ENCODE measurements around the gene ADCY1.

Gene ADCY1

DNA sequence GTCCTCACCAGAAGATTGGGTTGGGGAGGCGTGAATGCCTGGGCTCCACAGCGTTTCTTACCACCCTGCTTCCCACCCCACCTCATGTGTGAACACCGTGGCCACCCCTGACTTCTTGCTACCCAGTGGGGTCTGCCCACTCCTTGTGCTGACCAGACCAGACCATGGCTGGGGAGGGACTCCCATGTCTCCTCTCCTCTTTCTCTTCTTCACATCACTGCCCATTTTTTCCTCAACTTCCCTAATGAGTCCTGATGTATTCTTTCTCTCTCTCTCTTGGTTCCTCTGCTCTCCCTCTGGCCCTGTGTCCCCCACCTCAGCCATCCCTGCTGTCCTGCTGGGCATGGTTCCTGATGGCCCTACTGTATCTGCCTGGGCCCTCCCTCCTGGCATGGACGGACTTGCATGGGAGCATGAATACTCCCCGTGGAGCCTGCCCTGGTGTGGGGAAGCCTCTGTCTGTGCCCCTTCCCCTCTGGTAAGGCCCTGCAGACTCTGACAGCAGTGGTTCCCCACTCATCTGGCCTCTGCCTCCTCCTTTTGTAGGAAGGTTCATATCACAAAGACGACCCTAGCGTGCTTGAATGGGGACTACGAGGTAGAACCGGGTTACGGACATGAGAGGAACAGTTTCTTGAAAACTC, 85.5 kb downstream of the ADCY1 start:
- Histone ChIP-seq H3K18ac (ENCODE audit: low read length) (no peak overlapping the region), H3K27ac (ENCODE audit: low read depth, low read length) (no peak overlapping the region), H2BK15ac (replicated peaks; ENCODE audit: low read depth) (no peak overlapping the region), H2AK5ac (ENCODE audit: low read length) (no peak overlapping the region), H3K36me3 (ENCODE audit: control insufficient read depth, insufficient read depth, low read length) (no peaks in the 10 kb centered on the region), H3K4me1 (ENCODE audit: control insufficient read depth, low read depth, low read length) (no peaks in the 10 kb centered on the region), H3K4me2 (ENCODE audit: low read length) (no peak overlapping the region), H4K8ac (ENCODE audit: low read depth, low read length) (no peak overlapping the region), H3K4me3 (ENCODE audit: low read length) (no peak overlapping the region), H3K23ac (ENCODE audit: low read length) (no peak overlapping the region), H2BK120ac (ENCODE audit: low read depth, low read length) (no peak overlapping the region), H3K79me2 (ENCODE audit: control insufficient read depth, insufficient read depth, low read length) (no peaks in the 10 kb centered on the region), H3K56ac (ENCODE audit: low read length) (no peak overlapping the region), H2BK5ac (ENCODE audit: low read length) (no peak overlapping the region), H3K4ac (ENCODE audit: low read depth, low read length) (no peak overlapping the region), H3K9ac (ENCODE audit: low read length) (no peak overlapping the region), H3K27me3 (ENCODE audit: insufficient read depth, low read length, poor library complexity) (no peaks in the 10 kb centered on the region), H4K5ac (ENCODE audit: low read length) (no peak overlapping the region), H3K79me1 (ENCODE audit: low read length) (no peaks in the 10 kb centered on the region)
- WGBS (ENCODE audit: extremely low coverage, insufficient coverage, low lambda C conversion rate): no CpG with 5 or more reads among the region's 10 CpGs
- DNase-seq: no peak

DNA sequence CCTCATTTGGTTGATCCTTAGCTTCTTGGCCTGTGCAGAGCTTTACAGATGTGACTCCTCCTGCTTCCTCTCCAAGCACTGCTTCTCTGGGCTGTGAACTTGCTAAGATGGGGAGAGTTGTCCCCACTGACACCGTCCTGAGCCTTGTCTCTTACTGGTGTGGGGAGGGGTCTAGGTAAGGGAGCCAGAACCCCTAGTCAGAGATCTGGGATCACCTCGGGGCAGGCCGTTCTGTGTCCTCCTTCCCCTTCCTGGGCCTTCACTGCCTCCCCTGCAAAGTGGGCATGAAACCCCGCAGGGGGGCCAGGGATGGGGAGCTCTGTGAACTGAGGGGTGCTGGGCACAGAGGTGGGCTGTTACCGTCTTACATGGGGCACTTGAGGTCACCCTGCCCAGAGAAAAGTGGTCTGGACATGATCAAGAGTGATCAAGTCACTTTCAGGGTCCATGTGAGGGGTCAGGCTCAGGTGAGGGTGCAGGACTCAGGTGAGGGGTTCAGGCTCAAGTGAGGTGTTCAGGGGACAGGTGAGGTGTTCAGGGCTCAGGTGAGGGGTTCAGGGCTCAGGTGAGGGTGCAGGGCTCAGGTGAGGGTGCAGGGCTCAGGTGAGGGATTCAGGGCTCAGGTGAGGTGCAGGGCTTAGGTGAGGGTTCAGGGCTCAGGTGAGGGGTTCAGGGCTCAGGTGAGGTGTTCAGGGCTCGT, 86.2 kb downstream of the ADCY1 start:
- no peaks in the 10 kb centered on the region for H3K36me3 ChIP-seq (ENCODE audit: control insufficient read depth, insufficient read depth, low read length)
- no peak overlapping the region for H4K8ac ChIP-seq (ENCODE audit: low read depth, low read length)
- no peak overlapping the region for H2BK5ac ChIP-seq (ENCODE audit: low read length)
- no peak overlapping the region for H2AK5ac ChIP-seq (ENCODE audit: low read length)
- H3K23ac ChIP-seq (ENCODE audit: low read length): no peak overlapping the region
- no peak overlapping the region for H3K4me3 ChIP-seq (ENCODE audit: low read length)
- no peak overlapping the region for H4K5ac ChIP-seq (ENCODE audit: low read length)
- no peaks in the 10 kb centered on the region for H3K27me3 ChIP-seq (ENCODE audit: insufficient read depth, low read length, poor library complexity)
- no peak overlapping the region for H3K4ac ChIP-seq (ENCODE audit: low read depth, low read length)
- no peak overlapping the region for H3K18ac ChIP-seq (ENCODE audit: low read length)
- H3K4me2 ChIP-seq (ENCODE audit: low read length): no peak overlapping the region
- no peak overlapping the region for H3K56ac ChIP-seq (ENCODE audit: low read length)
- no peak overlapping the region for H3K27ac ChIP-seq (ENCODE audit: low read depth, low read length)
- no peak overlapping the region for H2BK15ac ChIP-seq (replicated peaks; ENCODE audit: low read depth)
- no peak overlapping the region for H2BK120ac ChIP-seq (ENCODE audit: low read depth, low read length)
- H3K79me2 ChIP-seq (ENCODE audit: control insufficient read depth, insufficient read depth, low read length): no peaks in the 10 kb centered on the region
- no CpG with 5 or more reads among the region's 6 CpGs for WGBS (ENCODE audit: extremely low coverage, insufficient coverage, low lambda C conversion rate)
- H3K9ac ChIP-seq (ENCODE audit: low read length): no peak overlapping the region
- H3K79me1 ChIP-seq (ENCODE audit: low read length): no peaks in the 10 kb centered on the region
- no peak for DNase-seq
- no peaks in the 10 kb centered on the region for H3K4me1 ChIP-seq (ENCODE audit: control insufficient read depth, low read depth, low read length)

- H3K27me3 ChIP-seq (ENCODE audit: insufficient read depth, low read length, poor library complexity): no peaks in the 10 kb centered on the region
- H2AK5ac ChIP-seq (ENCODE audit: low read length): no peak overlapping the region
- no peak overlapping the region for H4K5ac ChIP-seq (ENCODE audit: low read length)
- H3K9ac ChIP-seq (ENCODE audit: low read length): no peak overlapping the region
- H2BK5ac ChIP-seq (ENCODE audit: low read length): no peak overlapping the region
- no CpG with 5 or more reads among the region's 1 CpG for WGBS (ENCODE audit: extremely low coverage, insufficient coverage, low lambda C conversion rate)
- no peaks in the 10 kb centered on the region for H3K4me1 ChIP-seq (ENCODE audit: control insufficient read depth, low read depth, low read length)
- no peak for DNase-seq
- H3K4me3 ChIP-seq (ENCODE audit: low read length): no peak overlapping the region
- H3K4me2 ChIP-seq (ENCODE audit: low read length): no peak overlapping the region
- H3K79me1 ChIP-seq (ENCODE audit: low read length): no peaks in the 10 kb centered on the region
- H3K4ac ChIP-seq (ENCODE audit: low read depth, low read length): no peak overlapping the region
- H3K56ac ChIP-seq (ENCODE audit: low read length): no peak overlapping the region
- H3K27ac ChIP-seq (ENCODE audit: low read depth, low read length): no peak overlapping the region
- no peak overlapping the region for H3K23ac ChIP-seq (ENCODE audit: low read length)
- H3K79me2 ChIP-seq (ENCODE audit: control insufficient read depth, insufficient read depth, low read length): no peaks in the 10 kb centered on the region
- no peak overlapping the region for H2BK120ac ChIP-seq (ENCODE audit: low read depth, low read length)
- no peak overlapping the region for H4K8ac ChIP-seq (ENCODE audit: low read depth, low read length)
- no peak overlapping the region for H2BK15ac ChIP-seq (replicated peaks; ENCODE audit: low read depth)
- no peak overlapping the region for H3K18ac ChIP-seq (ENCODE audit: low read length)
- H3K36me3 ChIP-seq (ENCODE audit: control insufficient read depth, insufficient read depth, low read length): no peaks in the 10 kb centered on the region
These were observed 86.7 kb downstream of the ADCY1 start for GRCh38 chr7:45660901-45661211.

DNA sequence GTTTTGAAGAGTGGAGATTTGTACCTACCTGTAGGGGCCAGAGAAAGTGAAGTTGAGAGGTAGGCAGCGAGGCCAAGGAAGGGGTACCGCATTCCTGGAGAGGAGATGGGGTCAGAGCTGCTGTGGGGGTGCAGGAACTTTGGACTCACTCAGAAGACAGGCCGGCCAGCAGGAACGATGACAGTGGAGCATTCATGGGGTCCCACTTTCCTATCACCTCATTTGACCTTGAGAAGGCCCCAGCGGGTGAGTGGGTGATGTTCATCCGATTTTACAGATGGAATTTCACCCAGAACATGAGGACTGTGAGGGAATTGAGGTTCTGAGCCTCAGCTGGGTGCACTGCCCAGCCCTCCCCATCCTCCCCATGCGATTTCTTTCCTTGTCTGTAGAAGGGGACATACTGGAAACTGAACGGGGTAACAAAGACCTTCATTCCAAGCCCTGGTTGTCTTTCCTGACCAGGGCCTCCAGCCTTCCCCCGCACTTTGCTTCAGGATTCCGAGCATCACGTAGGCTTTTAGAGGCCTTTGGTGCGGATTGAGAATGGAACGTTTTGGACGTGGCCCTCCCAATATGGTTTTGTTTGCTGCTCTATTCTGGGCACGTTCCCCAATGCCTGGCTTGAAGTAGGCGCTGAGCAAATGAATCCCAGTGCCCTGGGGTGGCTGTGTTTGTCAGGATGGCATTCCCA, 87.3 kb downstream of the ADCY1 start:
- WGBS (ENCODE audit: extremely low coverage, insufficient coverage, low lambda C conversion rate): no CpG with 5 or more reads among the region's 16 CpGs
- no peak for DNase-seq

DNA sequence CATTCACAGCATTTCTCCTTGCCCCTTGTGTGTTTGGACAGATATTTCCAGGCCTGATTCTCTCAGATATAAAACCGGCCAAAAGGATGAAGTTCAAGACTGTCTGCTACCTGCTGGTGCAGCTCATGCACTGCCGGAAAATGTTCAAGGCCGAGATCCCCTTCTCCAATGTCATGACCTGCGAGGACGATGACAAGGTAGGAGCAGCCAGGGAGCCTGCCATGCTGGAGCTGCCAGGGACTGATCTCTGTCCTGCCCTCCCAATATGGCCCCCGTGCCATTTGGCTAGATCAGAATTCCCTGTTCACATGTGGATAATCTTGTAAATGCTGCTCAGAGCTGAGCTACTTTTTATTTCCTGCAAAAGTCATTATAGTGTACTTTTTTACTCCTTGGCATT, 87.8 kb downstream of the ADCY1 start:
- Histone ChIP-seq H3K79me2 (ENCODE audit: control insufficient read depth, insufficient read depth, low read length) (no peaks in the 10 kb centered on the region), H3K18ac (ENCODE audit: low read length) (no peak overlapping the region), H3K9ac (ENCODE audit: low read length) (no peak overlapping the region), H3K27ac (ENCODE audit: low read depth, low read length) (no peak overlapping the region), H3K4me1 (ENCODE audit: control insufficient read depth, low read depth, low read length) (no peaks in the 10 kb centered on the region), H3K36me3 (ENCODE audit: control insufficient read depth, insufficient read depth, low read length) (no peaks in the 10 kb centered on the region), H3K4ac (ENCODE audit: low read depth, low read length) (no peak overlapping the region), H3K4me2 (ENCODE audit: low read length) (no peak overlapping the region), H2BK120ac (ENCODE audit: low read depth, low read length) (no peak overlapping the region), H4K5ac (ENCODE audit: low read length) (no peak overlapping the region), H3K27me3 (ENCODE audit: insufficient read depth, low read length, poor library complexity) (no peaks in the 10 kb centered on the region), H3K4me3 (ENCODE audit: low read length) (no peak overlapping the region), H2BK5ac (ENCODE audit: low read length) (no peak overlapping the region), H3K79me1 (ENCODE audit: low read length) (no peaks in the 10 kb centered on the region), H3K56ac (ENCODE audit: low read length) (no peak overlapping the region), H3K23ac (ENCODE audit: low read length) (no peak overlapping the region), H2BK15ac (replicated peaks; ENCODE audit: low read depth) (no peak overlapping the region), H4K8ac (ENCODE audit: low read depth, low read length) (no peak overlapping the region), H2AK5ac (ENCODE audit: low read length) (no peak overlapping the region)
- no peak for DNase-seq
- WGBS (ENCODE audit: extremely low coverage, insufficient coverage, low lambda C conversion rate): no CpG with 5 or more reads among the region's 6 CpGs

More for the DNA sequence above, 87.3 kb downstream of the ADCY1 start:
- Histone ChIP-seq H3K18ac (ENCODE audit: low read length) (no peak overlapping the region), H2BK120ac (ENCODE audit: low read depth, low read length) (no peak overlapping the region), H2BK5ac (ENCODE audit: low read length) (no peak overlapping the region), H3K36me3 (ENCODE audit: control insufficient read depth, insufficient read depth, low read length) (no peaks in the 10 kb centered on the region), H4K8ac (ENCODE audit: low read depth, low read length) (no peak overlapping the region), H4K5ac (ENCODE audit: low read length) (no peak overlapping the region), H3K4me1 (ENCODE audit: control insufficient read depth, low read depth, low read length) (no peaks in the 10 kb centered on the region), H3K56ac (ENCODE audit: low read length) (no peak overlapping the region), H3K4me3 (ENCODE audit: low read length) (no peak overlapping the region), H2AK5ac (ENCODE audit: low read length) (no peak overlapping the region), H3K23ac (ENCODE audit: low read length) (no peak overlapping the region), H2BK15ac (replicated peaks; ENCODE audit: low read depth) (no peak overlapping the region), H3K4me2 (ENCODE audit: low read length) (no peak overlapping the region), H3K79me2 (ENCODE audit: control insufficient read depth, insufficient read depth, low read length) (no peaks in the 10 kb centered on the region), H3K9ac (ENCODE audit: low read length) (no peak overlapping the region), H3K27me3 (ENCODE audit: insufficient read depth, low read length, poor library complexity) (no peaks in the 10 kb centered on the region), H3K4ac (ENCODE audit: low read depth, low read length) (no peak overlapping the region), H3K79me1 (ENCODE audit: low read length) (no peaks in the 10 kb centered on the region), H3K27ac (ENCODE audit: low read depth, low read length) (no peak overlapping the region)

Data from mesendoderm (in vitro differentiated cells).